ENCODE measurements around the gene CGNL1.

GRCh38 chr15:57495554-57496165, 119.4 kb downstream of the CGNL1 start:
- TF ChIP-seq CTCF (IDR thresholded peaks at IDR 0.05) (no peak), POLR2A (IDR thresholded peaks at IDR 0.05) (no peak)
